NCI-H2107 treated with DMSO at 0.1 percent for 48 hours (cell line): ENCODE results near the gene PHTF1.

Source experiments
- DNase-seq: peaks from one replicate; lab custom pipeline; 2025; ENCODE audit not compliant: unreplicated experiment; lab: John Stamatoyannopoulos, UW

Gene PHTF1

DNA sequence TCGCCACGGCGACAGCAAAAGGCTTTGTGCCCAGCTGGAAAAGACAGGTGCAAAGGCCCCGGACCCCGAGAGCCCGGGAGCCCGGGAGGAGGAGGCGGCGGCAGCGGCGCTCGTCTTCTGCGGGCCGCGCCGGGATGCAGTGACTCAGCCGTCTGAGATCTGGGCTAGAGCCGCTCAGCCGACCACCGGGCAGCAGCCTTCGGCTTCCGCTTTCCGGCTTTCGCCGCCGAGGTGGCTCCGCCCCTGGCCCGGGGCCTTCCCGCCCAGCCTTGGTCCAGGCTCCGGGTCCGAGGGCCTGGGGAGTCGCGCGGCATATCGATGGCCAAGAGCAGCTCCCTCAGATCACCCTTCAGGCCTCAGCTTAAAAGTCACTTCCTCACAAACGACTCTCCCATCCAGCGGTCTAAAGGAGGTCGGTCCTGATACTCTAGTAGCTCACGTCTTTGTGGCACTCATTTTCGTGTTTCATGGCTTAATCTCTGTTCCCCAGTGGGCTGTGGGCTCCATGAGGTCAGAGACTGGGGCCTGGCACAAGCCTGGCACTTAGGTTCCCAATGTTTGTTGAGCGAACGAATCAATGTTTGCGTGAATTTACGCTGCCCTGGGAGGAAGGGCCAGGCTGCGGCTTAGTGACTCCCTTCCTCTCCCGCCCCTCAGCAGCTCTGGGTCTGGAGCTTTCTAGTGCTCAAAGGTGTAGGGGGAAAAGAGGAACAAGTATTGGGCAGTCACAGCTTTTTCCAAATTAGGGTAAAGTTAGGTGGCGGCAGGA, at the start of gene PHTF1:
PHTF1 (minus strand) TSS at position 154 of the 769 bp plus-strand sequence. CDS start 783 bp downstream, outside the sequence.
- peak; percentile 70 for DNase-seq

DNA sequence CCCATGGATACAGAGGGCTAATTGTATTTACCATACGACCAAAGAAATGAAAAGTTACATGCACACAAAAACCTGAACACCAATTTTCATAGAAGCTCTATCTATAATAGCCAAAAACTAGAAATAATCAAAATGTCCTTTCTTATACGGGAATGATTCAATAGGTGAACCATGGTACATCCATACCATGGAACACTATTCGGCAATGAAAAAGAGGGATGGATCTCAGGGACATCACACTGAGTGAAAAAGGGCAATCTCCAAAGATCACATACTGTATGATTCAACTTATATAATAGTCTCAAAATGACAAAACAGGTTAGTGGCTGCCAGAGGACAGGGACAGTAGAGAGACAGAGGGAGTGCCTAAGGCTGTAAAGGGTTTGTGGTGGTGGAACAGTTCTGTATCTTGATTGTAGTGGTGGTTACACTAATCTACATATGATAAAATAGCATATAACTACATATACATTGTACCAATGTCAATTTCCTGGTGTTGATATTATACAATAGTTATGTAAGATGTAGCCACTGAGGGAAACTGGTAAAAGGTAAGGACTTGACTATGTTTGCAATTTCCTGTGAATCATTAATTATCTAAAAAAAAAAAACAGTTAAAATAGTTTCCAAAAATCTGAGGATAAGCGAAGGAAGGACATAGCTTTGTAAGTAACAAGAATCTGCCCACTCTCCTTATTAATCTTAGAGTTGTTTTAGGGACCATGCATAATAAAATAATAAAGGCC, 49.3 kb upstream of the PHTF1 start:
- DNase-seq = no peak

DNA sequence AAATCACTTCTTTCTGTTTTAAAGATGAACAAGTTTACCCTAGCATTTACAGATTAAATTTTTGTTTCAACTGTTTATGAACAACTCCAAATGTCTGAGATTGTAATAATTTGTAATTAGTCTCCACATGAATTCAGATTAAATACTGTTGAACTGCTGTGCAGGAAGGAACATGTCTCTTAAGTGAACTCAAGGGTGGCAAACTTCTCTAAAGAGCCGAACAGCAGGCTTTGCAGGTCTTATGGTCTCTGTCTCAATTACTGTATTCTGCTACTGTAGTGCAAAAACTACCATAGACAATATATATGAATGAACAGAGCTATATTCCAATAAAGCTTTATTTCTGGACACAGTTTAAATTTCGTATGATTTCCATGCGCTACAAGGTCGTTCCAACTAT, 46.4 kb upstream of the PHTF1 start:
- DNase-seq = no peak

DNA sequence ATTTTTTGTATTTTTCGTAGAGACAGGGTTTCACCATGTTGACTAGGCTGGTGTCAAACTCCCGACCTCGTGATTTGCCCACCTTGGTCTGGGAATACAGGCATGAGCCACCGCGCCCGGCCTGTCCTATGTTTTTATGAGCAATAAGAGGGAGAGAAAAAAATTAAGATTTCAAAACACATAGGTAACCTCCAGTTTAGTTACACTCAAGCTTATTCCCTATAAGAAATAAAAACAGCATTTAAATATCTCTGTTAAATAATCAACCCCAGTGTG, 45.9 kb upstream of the PHTF1 start:
- DNase-seq = no peak

DNA sequence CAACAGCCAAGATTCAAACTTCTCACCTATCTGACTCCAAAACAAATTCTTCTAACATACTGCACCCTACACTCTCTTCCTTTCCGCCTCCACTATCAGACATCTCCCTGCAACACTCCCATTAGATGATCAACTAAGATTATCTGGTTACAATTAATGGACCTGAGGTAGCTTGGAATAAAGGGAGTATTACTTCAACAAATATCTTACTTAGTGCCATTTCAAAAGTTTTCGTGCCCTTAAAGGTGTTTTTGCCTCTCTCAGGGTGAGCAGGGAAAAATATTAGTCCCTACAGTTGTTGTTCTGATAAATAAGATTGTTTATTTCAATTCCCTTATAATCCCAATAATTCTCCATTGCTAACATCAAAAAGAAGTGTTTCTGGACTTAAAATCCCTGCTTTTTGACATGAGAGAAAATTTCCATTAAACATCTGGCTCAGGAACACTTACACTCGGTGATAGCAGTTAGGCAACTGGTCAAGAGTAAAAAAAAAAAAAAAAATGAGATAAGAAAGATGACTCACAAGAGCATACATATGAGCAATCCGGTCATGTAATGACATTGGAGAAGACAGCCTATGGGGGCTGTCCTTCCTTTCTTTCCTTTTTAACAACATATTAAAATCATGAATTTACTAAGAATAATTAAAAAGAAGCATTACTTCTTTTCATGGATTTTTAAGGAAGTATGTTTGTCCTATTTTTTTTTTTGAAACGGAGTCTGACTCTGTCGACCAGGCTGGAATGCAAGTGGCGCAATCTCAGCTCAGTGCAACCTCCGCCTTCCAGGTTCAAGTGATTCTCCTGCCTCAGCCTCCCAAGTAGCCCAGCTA, 45.4 kb upstream of the PHTF1 start:
- no peak for DNase-seq

DNA sequence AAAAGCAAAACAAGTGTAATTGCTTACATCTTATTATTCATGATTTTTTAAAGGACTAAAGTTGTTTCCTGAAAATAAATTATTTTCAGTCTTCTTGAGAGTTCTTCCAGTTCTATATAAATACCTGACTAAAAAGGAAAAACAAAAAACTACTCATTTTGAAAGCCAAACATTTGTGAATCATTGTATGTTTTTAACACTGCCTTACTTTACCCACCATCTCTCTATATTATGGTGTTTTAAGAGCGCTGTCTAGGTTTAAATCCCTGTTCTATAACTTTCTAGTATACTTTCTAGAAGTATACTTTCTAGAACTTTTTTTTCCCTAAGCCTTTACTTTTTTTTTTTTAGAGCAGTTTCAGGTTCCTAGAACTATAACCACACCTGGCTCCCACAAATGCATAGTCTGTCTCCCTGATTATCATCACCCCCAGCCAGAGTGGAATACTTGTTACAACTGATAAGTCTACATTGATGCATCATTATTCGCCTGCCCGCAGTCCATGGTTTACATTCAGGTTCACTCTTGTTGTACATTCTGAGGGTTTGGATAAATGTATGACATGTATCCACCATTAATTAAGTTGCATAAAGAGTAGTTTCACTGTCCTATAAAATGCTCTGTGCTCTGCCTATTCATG, 43.2 kb upstream of the PHTF1 start:
- DNase-seq = no peak

DNA sequence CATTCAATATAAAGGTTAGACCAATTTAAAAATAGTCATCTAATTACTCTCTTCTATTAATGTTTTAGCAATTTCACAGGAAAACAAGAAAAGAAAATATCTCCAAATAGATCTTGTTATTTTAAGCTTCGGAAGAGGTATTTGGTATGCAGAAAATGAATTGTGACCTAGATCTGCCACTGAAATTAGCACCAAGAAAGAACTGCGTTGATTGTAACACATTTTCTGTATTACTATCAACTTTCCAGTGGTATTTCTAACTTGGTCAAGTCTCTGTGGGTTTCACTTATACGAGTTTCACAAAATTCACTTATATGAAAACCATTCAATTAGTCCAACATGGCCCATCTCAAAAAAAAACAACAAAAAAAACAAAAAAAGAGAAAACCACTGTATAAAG, 41.2 kb upstream of the PHTF1 start:
- DNase-seq = no peak

DNA sequence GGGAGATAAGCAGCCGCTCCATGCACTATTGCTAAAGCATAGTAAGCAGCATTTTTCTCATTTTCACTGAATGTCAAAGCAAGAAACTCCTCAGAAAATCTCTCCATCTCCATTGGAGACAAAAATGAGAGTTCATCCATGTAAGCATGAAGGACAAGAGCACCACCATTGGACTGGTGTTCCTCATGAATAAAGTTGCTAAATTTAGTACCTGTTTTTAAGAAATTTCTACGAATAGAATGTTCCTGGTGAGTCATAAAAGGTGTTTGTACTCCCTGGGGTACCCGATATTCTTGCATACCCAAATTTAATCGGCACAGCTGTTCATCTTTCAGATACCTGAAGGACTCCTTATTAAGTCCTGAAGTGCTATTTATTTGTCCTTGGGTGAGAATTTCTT, 38.2 kb upstream of the PHTF1 start:
- DNase-seq = no peak

DNA sequence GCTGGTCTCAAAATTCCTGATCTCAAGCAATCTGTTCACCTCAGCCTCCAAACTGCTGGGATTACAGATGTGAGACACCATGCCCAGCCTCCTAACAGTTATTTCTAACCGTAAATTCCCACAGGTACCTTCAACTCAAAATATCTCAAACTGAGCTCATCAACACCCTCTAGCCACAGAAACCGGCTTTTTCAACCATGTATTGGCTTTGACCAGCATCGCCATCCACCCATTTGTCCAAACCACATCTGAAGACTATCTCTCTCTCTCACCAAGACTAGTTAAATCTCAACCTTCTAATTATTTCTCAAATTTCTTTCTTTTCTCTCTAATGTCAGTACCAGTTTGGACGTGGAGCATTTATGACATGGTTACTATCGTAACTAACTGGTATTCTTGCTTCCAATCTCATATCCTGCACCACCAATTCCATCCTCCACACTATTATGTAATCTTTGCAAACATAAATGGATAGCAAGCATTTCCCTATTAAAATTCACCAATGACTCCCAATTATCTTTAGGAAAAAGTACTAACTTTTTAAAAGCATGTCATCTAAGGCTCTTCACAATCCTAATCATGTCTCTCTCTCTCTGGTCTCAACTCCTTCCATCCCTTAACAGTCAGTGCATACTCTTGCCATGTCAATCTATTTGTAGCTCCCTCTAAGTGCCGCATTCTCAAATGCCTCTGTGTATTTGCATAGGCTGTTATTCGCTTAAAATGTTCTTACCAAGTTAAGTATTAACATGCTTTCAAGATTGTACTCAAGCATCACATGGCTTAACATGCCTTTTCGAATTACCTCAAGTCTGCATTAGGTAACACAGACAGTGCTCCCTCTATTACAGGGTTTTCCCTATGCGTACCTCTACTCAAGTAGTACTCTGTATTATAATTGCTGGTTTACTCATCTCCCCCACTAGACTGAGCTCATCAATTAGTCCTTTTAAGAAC, 34.9 kb upstream of the PHTF1 start:
- DNase-seq = no peak

DNA sequence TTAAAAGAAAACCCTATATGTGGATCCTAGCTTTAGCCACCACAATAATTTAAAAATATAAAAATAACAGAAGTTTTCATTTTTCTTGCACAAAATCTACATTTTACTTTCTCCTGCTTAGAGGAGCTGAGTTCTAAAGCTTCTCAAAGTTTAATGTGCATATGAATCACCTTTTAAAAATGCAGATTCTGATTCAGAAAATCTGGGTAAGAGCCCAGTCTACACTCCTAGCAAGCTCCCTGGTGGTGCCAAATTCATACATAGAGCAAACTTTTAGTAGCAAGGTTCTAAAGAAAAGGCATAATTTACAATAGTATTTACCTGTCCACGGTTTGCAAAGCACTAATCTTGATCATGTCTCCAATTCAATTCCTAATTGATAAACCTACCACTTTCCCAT, 33.7 kb upstream of the PHTF1 start:
- DNase-seq = no peak

DNA sequence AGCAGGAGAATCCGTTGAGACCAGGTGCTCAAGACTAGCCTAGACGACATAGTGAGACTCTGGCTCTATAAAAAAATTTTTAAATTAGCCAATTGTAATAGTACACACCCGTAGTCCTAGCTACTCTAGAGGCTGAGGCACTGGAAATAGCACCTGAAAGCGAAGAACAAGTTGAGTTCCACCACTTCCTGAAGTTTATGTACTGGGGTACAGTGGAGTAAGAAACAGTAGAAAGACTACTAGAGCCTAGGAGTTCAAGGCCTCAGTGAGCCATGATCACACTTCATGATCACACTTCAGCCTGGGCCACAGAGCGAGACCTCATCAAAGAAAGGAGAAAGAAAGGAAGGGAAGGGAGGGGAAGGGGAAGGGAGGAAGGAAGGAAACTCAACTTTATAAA, 33.2 kb upstream of the PHTF1 start:
- no peak for DNase-seq

DNA sequence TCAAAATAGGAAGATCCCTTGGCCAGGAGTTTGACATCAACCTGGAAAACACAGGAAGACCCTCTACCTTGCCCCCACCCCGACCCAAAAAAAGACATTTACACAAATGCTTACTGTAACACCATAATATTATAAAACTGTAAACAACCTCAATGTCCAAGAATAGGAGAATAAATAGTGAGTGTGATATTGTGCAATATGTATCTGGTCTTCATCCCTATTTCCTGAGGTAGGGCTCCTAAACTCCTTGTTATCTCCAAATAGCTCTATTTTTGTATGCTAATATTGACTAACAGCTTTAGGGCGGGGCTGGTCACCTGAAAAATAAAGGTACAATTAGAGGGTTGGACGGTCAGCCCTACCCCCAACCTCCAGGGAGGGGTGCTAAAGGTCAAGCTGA, 29.5 kb upstream of the PHTF1 start:
- no peak for DNase-seq

DNA sequence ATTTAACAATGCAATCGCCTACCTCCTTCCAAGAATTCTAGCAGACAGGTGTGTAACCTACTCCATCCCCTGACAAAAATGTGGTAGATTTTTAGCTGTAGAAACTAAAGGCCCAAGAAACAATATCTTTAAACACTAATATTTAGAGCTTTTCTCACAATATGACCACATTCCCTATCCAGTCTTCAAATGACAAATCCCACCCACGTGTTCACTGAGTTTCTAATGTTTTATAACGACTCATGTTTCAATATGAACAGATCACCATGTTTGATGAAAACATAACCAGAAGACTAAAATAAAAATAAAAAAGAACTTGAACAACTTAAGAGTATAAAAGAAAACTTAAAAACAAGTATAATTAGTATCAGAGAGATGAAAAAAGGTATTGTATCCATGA, 28.4 kb upstream of the PHTF1 start:
- DNase-seq = no peak

DNA sequence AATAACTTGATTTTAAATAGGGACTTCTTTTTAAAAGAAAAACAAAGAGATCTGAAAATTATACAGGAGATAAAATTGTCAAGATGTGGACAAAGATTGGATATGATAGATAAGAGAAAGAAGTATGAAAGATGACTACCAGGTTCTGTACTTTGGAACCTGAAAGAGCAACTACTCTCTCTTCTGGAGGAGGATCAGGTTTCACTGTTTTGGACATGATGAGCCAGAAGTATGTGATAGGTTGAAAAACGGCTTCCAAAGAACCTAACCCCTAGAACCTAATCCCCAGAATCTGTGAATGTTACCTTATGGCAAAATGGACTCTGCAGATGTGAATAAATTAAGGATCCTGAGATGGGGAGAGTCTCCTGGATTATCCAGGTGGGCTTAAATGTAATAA, 26.8 kb upstream of the PHTF1 start:
- no peak for DNase-seq

DNA sequence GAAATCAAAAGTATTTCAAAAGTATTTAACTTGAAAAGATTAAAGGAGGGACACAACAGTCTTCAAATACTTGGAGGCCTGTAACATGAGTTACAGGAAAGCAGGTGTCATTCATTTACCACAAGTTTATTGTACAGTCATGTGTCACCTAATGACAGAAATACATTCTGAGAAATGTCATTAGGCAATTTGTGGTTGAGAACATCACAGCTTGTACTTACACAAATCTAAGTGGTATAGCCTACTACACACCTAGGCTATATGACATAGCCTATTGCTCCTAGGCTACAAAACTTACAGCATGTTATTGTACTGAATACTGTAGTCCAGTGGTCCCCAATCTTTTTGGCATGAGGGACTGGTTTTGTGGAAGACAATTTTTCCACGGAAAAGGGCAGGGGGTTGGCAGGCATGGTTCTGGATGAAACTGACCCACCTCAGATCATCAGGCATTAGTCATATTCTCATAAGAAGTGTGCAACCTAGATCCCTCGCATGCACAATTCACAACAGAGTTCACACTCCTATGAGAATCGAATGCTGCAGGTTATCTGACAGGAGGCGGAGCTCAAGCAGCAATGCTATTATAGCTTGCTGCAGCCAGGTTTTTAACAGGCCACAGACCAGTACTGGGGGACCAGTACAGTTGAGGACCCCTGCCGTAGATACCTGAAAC, 25.0 kb upstream of the PHTF1 start:
- no peak for DNase-seq

DNA sequence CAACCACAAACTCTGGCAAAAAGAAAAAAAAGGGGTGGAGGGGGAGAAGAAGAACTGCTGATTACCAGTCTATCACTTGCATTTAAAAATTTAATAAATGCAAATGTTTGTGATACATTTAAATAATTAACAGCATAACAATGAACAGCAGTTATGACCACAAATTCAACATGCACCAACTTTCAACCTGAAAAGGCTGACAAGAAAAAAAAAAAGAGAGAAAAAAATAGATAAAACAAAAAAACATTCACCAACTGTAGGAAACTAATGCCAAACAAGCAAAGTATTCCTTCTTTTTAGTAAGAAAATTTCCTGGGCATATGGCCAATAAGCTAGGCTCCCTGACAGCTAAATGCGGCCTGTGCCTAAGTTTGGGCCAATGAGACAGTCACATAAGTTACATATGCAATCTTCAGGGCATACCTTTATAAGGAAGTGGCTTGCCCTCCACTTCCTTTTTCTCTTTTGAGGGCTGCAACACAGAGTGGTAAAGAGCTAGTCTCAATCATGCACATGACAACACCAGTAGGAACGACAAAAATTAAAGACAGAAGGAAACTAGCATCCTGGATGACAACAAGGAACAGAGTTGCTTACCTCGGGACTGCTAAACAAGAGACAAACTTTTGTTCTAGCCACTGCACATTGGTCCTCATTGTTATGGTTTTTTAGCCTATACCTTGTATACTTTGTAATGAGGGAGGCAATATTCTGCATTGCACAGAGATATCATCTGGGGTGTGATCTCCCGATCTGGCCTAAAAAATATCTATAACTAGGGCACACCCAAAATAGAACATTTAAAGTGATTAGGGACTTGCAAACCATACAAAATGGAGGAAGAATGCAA, 24.2 kb upstream of the PHTF1 start:
- no peak for DNase-seq

DNA sequence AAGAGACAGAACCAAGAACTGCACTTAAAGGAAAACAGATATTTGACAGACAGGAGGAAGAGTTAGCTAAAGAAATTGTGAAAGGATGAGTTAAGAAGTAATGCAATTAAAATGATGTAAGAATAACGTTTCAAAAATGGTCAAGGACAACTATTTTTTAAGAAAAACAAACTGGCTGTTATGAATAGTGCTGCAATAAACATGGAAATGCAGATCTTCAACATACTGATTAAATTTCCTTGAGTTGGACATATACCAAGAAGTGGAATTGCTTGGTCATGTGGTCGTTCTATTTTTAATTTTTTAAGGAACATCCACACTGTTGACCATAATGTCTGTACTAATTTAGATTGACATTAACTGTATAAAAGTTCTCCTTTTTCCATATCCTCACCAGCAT, 23.1 kb upstream of the PHTF1 start:
- DNase-seq = no peak

DNA sequence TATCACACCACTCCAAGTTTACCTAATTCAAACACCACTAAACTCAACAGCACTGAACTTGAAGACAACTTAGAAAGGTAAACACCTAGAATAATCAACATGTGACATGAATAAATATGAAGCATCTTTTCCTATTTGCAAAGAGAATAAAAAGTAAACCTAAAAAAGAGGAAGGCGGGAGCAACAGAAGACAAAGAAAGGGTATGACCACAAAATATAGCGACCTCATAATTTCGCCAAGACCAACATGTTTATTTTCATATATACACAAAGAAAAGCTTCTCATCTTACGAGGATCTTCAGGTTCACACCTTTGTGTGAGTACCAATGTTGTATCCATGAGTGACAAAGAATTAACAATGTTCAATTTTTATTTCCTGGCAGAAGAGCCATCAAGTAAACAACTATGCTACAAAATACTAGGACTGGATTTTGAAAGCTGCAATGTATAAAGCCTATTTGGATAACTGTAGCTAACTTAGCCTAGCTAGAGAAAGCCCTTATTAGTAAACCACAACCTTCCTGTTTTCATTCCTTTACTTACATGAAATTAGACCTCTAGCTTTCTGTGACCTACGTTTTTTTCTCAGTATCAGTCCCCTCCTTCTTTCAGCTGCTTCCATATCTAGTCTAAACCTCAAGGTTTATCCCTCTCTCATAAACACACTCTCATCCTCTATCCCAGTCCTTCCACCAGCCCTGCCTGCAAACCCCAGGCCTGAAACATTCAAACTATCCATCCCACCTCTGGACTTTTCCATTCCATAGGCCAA, 21.3 kb upstream of the PHTF1 start:
- peak; percentile 14 for DNase-seq
